MM.1S (cell line): ENCODE data around the gene MAD1L1.

ENCODE experiments used
- EZH2 ChIP-seq: fragments of 300-600 bp; sonication (generic); optimal IDR thresholded peaks from 2 replicates; pipeline ENCODE3; 2017; ENCODE audit warnings: low read depth, mild to moderate bottlenecking, antibody characterized with exemption, low read length, mixed read lengths
- TF ChIP-seq, protein P1 (sequence below): fragments of 300-600 bp; sonication (generic); IDR thresholded peaks from 2 replicates; pipeline ENCODE4 v1.5.1; 2016; ENCODE audit warnings: antibody characterized with exemption, low read length, mixed read lengths

DNA sequence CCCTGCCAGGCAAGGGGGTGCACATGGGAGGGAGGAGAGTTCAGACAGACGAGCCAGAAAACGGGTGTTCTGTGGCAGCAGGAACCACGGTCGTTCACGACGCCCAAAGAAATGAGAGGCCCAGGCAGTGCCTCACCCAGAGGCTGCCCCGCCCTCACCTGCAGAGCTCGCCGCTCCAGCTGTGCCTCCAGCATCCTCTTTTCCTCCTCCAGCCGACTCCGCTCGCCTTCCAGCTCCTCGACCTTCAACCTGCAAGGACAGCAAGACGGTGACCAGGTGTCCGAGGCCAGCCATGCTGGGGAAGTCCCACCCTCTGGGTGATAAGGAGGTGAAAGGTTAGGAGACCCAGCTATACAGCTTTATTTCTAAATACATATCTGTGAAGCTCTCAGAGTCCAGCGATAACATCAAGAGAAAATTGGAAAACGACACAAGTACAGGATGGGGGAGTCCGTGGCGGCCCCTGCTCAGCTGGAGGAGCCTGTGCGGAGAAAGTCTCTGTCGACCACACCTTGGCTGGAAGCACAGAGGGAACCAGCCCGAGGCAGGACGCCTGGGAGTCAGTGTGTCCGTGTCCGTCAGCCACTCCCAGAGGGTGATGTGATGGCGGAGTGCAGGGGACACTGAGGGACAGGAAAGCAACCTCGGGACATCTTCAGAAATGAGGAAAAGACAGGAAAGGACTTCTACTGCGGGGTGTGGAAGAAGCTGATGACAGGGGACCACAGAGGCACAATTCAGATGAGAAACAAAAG is 275.1 kb downstream of the MAD1L1 start:
- TF ChIP-seq EZH2 = no peak
- TF ChIP-seq, protein P1, sequence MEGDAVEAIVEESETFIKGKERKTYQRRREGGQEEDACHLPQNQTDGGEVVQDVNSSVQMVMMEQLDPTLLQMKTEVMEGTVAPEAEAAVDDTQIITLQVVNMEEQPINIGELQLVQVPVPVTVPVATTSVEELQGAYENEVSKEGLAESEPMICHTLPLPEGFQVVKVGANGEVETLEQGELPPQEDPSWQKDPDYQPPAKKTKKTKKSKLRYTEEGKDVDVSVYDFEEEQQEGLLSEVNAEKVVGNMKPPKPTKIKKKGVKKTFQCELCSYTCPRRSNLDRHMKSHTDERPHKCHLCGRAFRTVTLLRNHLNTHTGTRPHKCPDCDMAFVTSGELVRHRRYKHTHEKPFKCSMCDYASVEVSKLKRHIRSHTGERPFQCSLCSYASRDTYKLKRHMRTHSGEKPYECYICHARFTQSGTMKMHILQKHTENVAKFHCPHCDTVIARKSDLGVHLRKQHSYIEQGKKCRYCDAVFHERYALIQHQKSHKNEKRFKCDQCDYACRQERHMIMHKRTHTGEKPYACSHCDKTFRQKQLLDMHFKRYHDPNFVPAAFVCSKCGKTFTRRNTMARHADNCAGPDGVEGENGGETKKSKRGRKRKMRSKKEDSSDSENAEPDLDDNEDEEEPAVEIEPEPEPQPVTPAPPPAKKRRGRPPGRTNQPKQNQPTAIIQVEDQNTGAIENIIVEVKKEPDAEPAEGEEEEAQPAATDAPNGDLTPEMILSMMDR = no peak
